CD4-positive, alpha-beta T cell treated with Interleukin-1 beta for 1 hour (primary cell): ENCODE measurements around the gene FGFR3.

Experiments
- DNase-seq, 2 donors: peaks; one replicate each; pipeline ENCODE4 v3.0.0-alpha.2; 2020 to 2022

Gene FGFR3

DNA sequence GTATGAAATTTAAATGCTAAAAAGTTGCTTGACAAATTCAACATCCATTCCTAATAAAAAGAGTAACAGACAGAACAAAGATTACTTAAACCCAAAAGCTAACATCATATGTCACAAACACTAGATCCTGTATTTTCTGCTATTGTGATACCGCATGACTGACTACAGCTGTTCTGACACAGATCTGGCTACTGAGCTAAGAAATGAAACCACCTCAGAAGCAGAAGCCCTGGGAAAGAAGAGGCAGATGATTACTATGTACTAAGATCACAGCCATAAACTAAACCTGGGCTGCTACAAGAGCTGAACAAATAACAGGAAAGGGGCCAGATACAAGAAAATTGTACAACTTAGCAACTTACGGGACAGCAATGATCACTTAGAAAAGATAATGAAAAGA is 53.5 kb downstream of the FGFR3 start:
- DNase-seq = no peak

DNA sequence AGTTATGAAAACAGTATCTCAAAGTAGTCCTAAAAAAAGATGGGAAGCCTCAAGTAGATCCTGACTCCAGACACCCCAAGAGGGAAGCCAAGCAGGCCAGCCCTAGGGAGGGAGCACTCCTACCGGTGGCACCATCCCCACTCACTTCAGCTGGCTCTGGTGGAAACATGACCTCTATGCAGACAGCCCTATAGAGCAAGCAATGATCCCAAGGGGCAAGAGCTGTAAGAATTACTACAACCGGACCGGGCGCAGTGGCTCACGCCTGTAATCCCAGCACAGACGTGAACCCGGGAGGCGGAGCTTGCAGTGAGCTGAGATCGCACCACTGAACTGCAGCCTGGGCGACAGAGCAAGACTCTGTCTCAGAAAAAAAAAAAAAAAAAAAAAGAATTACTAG is 57.2 kb downstream of the FGFR3 start:
- no peak for DNase-seq

DNA sequence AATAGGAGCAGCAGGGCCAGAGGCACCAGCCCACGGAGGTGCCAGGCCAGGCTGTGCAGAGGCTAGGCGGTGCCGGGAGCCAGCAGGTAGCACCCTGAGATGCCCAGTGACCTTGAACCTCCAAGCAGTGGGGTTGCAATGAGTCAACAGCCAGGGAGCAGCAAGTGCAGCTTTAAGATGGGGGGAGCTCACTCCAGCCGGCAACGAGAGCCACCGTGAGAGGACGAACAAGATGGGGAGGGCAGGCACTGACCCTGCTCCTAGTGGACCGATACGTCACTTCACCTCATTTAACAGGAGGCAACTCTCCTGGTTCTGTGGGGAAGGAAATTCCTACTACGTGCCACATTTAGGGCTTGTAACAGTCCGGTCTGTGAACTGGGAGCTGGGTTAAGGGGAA is 58.1 kb downstream of the FGFR3 start:
- no peak for DNase-seq

DNA sequence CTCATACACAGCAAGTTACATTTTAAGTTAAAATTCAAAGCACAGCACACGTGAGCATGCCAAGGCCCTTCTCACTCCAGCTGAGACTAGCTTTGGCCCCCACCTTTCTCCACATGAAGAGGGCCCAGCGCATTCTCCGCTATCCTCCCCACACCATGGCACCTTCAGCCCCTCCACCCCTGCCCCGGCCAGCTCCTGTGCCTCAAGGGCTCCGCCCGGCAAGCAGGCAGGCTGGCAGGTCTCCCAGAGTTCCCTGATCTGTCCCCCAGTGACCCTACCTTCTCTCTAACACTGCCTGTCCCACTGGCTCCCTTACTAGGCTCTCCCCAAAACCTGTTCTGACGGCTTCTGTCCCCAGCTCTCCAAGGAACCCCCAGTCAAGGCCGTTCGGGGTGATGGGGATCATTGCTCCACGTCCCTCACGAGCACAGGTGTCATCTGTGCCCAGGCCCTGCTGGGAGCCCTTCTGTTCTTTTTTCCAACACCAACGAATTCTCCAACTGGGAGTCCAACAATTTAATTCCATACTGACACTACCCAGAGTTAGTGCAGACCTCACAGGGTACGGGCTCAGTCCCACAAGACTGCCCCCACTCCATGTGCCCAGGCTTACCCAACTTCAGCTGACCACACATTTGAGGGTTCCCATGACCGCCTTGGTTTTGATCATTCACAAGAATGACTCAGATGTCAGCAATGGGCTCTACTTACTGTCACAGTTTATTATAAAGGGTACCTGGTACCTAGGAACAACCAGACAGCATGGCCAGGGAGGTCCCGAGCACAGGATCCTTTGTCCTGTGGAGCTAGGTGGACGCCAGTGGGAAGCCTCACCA is 58.7 kb downstream of the FGFR3 start:
- no peak for DNase-seq

DNA sequence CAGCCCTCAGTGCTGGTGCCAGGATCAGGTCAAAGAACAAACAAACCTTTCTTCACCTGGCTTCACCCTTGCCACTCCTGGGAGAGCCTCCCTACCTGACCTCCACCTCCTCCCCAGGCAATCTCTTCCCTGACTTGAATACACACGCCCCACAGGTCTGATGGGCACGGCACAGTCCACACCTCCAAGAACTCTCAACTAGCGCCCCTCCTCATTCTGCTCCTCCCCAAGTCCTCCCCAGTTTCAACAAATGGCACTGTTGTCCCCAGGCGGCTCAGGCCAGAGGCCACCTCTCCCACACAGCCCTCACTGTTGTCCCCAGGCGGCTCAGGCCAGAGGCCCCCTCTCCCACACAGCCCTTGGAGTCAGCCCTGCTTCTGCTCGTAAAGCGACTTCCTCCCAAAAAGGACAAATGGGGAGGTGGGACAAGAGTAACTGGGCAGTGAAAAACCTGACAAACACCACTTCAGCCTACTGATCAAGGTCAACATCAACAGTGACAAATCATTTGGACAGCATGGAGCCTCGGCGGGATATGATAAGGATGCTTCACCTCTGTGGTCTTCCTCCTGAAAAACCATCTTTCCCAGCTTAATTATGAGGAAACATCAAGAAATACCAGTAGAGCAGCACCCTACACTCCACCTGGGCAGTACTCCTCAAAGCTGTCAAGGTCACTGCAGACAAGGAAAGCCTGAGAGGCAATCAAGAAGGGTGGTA is 60.0 kb downstream of the FGFR3 start:
- DNase-seq = no peak

DNA sequence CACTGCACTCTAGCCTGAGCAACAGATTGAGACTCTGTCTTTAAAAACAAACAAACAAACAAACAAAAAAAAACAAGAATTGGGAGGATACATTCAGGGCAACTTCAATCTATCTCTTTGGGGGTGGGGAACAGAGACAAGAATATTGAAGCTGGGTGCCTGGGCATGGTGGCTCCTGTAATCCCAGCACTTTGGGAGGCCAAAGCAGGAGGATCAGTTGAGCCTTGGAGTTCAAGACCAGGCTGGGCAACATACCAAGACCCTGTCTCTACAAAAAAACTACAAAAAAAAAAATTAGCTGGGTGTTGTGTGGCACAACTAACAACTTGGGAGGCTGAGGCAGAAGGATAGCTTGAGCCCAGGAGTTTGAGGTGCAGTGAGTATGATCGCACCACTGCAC is 61.7 kb downstream of the FGFR3 start:
- no peak for DNase-seq

DNA sequence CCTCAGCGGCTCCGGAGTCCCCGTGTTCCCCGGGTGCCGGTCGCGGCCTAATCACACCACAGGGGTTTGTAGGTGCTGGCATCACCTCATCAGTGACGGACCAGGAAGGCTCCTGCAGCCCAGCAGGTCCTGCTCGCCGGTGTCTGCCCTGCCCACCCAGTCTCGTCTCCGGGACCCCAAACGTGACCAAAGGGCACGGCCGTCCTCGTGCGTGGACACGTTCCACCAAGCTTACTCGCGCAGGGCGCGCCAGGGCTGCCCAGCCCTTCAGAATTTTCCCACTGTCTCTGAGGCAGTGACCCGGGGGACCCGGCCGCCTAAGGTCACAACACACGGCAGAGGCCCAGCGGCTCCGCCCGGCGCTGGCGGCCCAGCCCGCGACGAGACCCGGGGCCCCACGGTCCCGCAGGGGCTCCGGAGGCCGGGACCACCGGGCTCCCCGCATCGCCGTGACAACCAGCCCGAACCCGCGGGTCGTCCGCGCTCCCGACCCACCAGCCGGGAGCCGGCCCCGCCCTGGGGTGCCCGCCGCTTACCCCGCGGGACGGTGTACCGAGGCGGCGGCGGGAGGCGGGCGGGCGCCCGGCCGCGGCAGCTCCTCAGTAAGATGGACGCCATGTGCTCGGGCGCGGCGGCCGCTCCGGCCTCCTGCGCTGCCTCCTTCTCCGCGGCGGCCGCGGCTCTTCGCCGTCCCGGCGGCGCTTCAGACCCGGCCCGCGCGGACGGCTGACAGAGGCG is 62.4 kb downstream of the FGFR3 start:
- DNase-seq = no peak

DNA sequence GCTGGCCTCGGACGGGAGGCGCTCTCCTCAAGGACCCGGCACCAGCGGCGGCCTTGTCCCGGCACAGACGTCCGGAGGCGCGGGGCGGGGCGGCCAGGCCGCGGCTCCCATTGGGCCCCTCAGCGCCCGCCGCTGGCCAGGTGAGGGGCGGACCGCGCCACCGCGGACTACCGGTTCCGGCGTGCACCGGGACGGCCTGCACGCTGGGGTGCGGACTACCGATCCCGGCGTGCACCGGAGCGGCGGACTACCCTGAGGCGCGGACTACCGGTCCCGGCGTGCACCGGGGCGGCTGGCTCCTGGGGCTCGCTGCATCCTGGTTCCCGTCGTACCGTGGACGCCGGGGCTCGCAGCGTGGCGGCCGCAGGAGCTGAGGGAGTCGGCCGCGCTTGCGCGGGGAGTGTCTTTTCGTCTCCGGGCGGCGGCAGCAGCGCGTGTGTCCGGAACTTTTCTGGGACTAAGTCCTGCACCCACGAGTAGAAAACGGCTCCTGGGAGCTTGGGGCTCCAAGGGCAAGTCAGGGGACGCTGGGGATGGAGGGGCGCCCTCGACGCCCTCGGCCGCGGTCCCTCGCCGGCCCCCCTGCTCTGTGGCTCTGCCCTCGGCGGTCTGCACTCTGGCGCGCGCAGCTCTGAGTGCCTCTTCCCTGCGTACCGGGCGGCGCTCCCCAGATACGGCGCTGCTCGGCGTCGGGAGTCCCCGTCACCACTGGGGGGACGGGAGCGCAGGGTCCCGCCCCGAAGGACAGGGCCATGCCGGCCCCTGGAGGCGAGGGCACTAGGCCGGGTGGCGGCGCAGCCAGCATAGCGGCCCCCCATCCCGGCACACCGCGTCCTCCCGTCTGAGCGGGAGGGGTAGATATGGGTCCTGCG is 63.2 kb downstream of the FGFR3 start, which contains the start of gene LETM1:
Gene LETM1, minus strand, starts transcription at position 86 of the 872 bp plus-strand sequence. CDS start 206 bp downstream, outside the sequence.
- peak; percentile 93 to 94 for DNase-seq

DNA sequence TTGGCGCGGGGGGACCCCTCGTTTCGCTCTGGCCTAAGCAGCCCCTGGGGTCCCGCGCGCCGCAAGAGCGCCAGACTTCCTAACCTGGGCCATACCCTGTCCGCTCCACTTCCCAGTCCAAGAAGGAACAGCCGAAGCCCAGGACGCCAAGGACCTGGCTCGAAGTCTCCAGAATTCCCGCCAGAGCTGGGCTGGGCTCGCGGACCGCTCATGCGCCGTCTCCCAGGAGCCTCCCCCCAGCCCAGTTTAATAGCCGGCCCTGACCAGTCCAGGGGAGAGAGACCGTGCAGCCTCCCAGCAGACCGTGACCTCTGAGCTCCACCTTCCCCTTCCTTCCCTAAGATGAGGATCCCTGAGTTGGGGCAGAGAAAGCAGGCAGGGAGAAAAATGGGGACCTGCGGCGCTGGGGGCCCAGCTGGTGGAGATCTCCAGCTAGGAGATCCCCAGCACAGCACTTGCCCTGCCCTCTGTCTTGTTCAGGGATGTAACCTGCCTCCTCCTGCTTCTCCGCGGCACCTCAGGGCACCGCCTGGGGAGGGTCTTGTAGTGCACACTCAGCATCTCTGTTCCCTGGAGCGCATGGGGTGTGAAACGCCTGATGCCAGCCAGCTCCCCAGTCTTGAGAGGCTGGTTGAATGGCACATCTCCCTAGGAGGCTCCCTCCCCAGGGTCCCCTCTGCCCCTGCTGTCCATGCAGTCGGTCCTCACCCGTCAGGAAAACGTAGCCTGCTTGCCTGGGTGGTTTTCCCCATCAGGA is 64.0 kb downstream of the FGFR3 start:
- no peak for DNase-seq

DNA sequence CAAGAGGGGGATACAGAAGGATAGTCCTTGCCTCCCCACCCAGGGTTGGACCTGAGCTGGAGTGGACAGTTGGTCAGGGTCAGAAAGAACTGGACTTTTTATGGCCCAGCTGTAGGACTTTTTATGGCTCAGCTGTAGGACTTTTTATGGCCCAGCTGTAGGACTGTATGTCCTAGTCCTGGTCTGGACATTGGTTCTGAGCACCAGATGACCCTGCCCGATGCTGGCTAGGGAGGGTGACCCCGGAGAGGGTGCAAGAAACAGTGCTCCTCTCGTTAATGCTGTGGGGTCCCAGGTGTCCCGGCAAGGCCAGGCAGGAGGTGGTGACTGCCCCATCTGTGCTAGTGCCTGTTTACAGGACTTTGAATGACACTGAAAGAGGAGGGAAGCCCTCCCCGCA is 64.8 kb downstream of the FGFR3 start:
- DNase-seq = no peak
